Mononuclear cell (primary cell): ENCODE data around the gene SMIM12. TPM values are rescaled to one million over a fixed set of nuclear protein-coding genes. Genes with fewer than 3 reads are reported as not detected.

ENCODE experiments used
- H3K27me3 ChIP-seq: 2 replicates; pipeline ENCODE4 v1.6.0; 2011; ENCODE audit warnings: low read length, control low read depth; ENCODE audit not compliant: insufficient read depth
- H3K4me1 ChIP-seq: 2 replicates; pipeline ENCODE4 v1.5.1; 2011; ENCODE audit warnings: mild to moderate bottlenecking, low read length, control low read depth; ENCODE audit not compliant: insufficient read depth
- H3K4me3 ChIP-seq: 2 replicates; pipeline ENCODE4 v1.5.1; 2011; ENCODE audit warnings: mild to moderate bottlenecking, low read length, moderate library complexity
- H3K9me3 ChIP-seq: 2 replicates; pipeline ENCODE4 v1.5.1; 2011; ENCODE audit warnings: low read depth, mild to moderate bottlenecking, control low read depth, low read length
- total RNA-seq: library from RNA; depleted of rRNA; stranded (reverse); fragments of >200 nt; gene quantifications from one replicate; pipeline ENCODE4 v1.2.3, GENCODE V29; 2012

The SMIM12 gene
- total RNA-seq, 1 donor = 22.1 TPM

GRCh38 chr1:34885405-34886247 lies 26.1 kb upstream of the SMIM12 start:
- Histone ChIP-seq H3K9me3 (no peaks in the 10 kb centered on the region), H3K4me3 (no peak overlapping the region), H3K27me3 (peaks cover 35% of the 10 kb centered on the region), H3K4me1 (peaks cover 6% of the 10 kb centered on the region)

GRCh38 chr1:34884961-34885360 lies 25.4 kb upstream of the SMIM12 start:
- Histone ChIP-seq H3K9me3 (no peaks in the 10 kb centered on the region), H3K27me3 (peaks cover 35% of the 10 kb centered on the region), H3K4me3 (no peak overlapping the region), H3K4me1 (peaks cover 6% of the 10 kb centered on the region)

- Histone ChIP-seq H3K27me3 (peaks cover 33% of the 10 kb centered on the region), H3K4me1 (peaks cover 6% of the 10 kb centered on the region), H3K4me3 (no peak overlapping the region), H3K9me3 (no peaks in the 10 kb centered on the region)
These were observed 25.0 kb upstream of the SMIM12 start for GRCh38 chr1:34884536-34884935.

- no peak overlapping the region for H3K4me3 ChIP-seq
- H3K27me3 ChIP-seq = peaks cover 13% of the 10 kb centered on the region
- no peaks in the 10 kb centered on the region for H3K9me3 ChIP-seq
- H3K4me1 ChIP-seq = no peaks in the 10 kb centered on the region
These were observed 19.7 kb upstream of the SMIM12 start for GRCh38 chr1:34879230-34879629.

- Histone ChIP-seq H3K4me1 (no peaks in the 10 kb centered on the region), H3K9me3 (no peaks in the 10 kb centered on the region), H3K27me3 (peaks cover 16% of the 10 kb centered on the region), H3K4me3 (no peak overlapping the region)
These were observed 16.9 kb upstream of the SMIM12 start for GRCh38 chr1:34876406-34876805.

- Histone ChIP-seq H3K27me3 (peaks cover 13% of the 10 kb centered on the region), H3K9me3 (no peaks in the 10 kb centered on the region), H3K4me1 (no peaks in the 10 kb centered on the region), H3K4me3 (no peak overlapping the region)
These were observed 14.9 kb upstream of the SMIM12 start for GRCh38 chr1:34874296-34874952.

- no peak overlapping the region for H3K4me3 ChIP-seq
- peaks cover 13% of the 10 kb centered on the region for H3K27me3 ChIP-seq
- H3K9me3 ChIP-seq = no peaks in the 10 kb centered on the region
- peaks cover 9% of the 10 kb centered on the region for H3K4me1 ChIP-seq
These were observed 12.6 kb upstream of the SMIM12 start for GRCh38 chr1:34872133-34872503.

GRCh38 chr1:34871443-34872132 lies 12.0 kb upstream of the SMIM12 start:
- H3K27me3 ChIP-seq = peaks cover 9% of the 10 kb centered on the region
- peaks cover 15% of the 10 kb centered on the region for H3K4me1 ChIP-seq
- no peak overlapping the region for H3K4me3 ChIP-seq
- no peaks in the 10 kb centered on the region for H3K9me3 ChIP-seq

- no peaks in the 10 kb centered on the region for H3K9me3 ChIP-seq
- peaks cover 9% of the 10 kb centered on the region for H3K27me3 ChIP-seq
- no peak overlapping the region for H3K4me3 ChIP-seq
These were observed 10.8 kb upstream of the SMIM12 start for GRCh38 chr1:34870395-34870794.

GRCh38 chr1:34869760-34870159 lies 10.2 kb upstream of the SMIM12 start:
- no peak overlapping the region for H3K4me3 ChIP-seq
- peaks cover 9% of the 10 kb centered on the region for H3K27me3 ChIP-seq
- H3K9me3 ChIP-seq = no peaks in the 10 kb centered on the region
- peaks cover 29% of the 10 kb centered on the region for H3K4me1 ChIP-seq

More at GRCh38 chr1:34870395-34870794, 10.8 kb upstream of the SMIM12 start:
- peaks cover 23% of the 10 kb centered on the region for H3K4me1 ChIP-seq

- Histone ChIP-seq H3K27me3 (no peaks in the 10 kb centered on the region), H3K4me3 (no peak overlapping the region), H3K9me3 (no peaks in the 10 kb centered on the region), H3K4me1 (peaks cover 35% of the 10 kb centered on the region)
These were observed 8.9 kb upstream of the SMIM12 start for GRCh38 chr1:34868230-34869049.

- Histone ChIP-seq H3K4me3 (no peak overlapping the region), H3K9me3 (no peaks in the 10 kb centered on the region), H3K4me1 (peaks cover 35% of the 10 kb centered on the region), H3K27me3 (no peaks in the 10 kb centered on the region)
These were observed 7.9 kb upstream of the SMIM12 start for GRCh38 chr1:34867415-34867814.

GRCh38 chr1:34866762-34867109 lies 7.2 kb upstream of the SMIM12 start:
- peak overlapping the region; percentile 66 for H3K4me3 ChIP-seq
- peaks cover 35% of the 10 kb centered on the region for H3K4me1 ChIP-seq
- no peaks in the 10 kb centered on the region for H3K27me3 ChIP-seq
- H3K9me3 ChIP-seq = no peaks in the 10 kb centered on the region

- no peaks in the 10 kb centered on the region for H3K9me3 ChIP-seq
- peaks cover 35% of the 10 kb centered on the region for H3K4me1 ChIP-seq
- H3K4me3 ChIP-seq = peak overlapping the region; percentile 66
These were observed 6.6 kb upstream of the SMIM12 start for GRCh38 chr1:34865981-34866761.

More at GRCh38 chr1:34865981-34866761, 6.6 kb upstream of the SMIM12 start:
- no peaks in the 10 kb centered on the region for H3K27me3 ChIP-seq
